HG02852 (cell line): ENCODE results near the gene CDC42EP4.
A peak's percentile ranks its signal among the peaks of the same experiment; 100 is the strongest.

Experiments
- ATAC-seq: cut with Tn5 transposase; IDR thresholded peaks from one replicate; pipeline ENCODE4 v1.9.1; 2021; ENCODE audit warnings: mild to moderate bottlenecking, moderate library complexity; ENCODE audit not compliant: unreplicated experiment

The CDC42EP4 gene

DNA sequence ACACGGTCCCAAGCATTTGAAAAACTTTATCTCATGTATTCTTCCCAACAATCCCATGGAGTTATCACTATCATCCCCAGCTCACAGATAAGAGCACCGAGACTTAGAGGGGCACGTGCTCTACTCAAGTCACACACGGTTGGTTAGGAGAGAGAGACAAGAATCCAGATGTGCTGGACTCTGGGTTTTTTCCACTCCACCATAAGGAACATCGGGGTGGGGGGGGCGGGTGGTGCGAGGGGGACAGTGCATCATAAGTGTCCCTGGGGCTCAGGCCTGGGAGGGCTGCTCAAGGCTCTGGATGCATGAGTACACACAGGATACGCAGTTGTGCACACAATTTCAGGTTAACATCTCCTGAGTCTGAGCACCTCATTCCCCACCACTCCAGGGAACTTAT is 7.4 kb downstream of the CDC42EP4 start:
- no peak for ATAC-seq

DNA sequence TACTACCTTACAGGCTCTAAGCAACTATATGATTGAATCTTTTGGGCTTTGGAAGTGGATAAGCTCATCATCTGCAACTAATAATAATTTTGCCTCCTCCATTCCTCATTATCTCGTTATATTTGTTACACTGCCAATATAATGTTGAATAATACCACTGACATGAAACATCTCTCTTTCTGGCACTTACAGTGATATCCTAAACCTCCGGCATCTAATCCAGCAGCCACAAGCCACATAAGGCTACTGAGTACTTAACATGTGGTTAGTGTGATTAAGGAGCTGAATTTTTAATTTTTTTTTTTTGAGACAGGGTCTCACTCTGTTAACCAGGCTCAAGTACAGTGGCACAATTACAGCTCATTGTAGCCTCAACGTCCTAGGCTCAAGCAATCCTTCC is 9.6 kb downstream of the CDC42EP4 start:
- no peak for ATAC-seq

DNA sequence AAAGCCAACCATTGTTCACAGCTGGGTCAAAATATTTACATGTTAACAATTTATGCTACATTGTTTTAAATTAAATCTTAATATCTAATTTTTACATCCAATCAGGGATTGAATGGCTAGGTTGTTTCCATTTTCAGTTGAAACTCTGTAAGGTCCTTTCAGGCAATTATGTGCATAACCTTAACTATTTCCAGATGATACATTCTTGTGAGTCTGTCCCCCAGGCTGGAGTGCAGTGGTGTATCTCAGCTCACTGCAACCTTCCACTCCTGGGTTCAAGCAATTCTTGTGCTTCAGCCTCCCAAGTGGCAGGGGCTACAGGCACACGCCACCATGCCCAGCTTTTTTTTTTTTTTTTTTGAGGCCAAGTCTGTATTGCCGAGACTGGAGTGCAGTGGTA is 10.4 kb downstream of the CDC42EP4 start:
- ATAC-seq = no peak

DNA sequence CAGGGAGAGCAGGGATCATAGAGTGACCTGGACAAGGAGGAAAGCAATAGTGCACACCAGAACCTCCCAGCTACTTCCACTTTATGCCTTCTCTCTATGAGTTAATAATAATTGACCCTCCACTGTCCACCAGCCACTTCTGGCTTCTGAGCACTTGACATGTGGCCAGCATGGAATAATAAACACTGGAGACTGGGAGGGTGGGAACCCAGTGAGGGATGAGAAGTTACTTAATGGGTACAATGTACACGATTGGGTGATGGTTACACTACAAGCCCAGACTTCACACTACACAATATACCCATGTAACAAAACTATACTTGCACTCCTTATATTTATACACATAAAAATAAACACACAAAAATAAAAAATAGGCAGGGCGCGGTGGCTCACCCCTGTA is 11.4 kb downstream of the CDC42EP4 start:
- no peak for ATAC-seq

DNA sequence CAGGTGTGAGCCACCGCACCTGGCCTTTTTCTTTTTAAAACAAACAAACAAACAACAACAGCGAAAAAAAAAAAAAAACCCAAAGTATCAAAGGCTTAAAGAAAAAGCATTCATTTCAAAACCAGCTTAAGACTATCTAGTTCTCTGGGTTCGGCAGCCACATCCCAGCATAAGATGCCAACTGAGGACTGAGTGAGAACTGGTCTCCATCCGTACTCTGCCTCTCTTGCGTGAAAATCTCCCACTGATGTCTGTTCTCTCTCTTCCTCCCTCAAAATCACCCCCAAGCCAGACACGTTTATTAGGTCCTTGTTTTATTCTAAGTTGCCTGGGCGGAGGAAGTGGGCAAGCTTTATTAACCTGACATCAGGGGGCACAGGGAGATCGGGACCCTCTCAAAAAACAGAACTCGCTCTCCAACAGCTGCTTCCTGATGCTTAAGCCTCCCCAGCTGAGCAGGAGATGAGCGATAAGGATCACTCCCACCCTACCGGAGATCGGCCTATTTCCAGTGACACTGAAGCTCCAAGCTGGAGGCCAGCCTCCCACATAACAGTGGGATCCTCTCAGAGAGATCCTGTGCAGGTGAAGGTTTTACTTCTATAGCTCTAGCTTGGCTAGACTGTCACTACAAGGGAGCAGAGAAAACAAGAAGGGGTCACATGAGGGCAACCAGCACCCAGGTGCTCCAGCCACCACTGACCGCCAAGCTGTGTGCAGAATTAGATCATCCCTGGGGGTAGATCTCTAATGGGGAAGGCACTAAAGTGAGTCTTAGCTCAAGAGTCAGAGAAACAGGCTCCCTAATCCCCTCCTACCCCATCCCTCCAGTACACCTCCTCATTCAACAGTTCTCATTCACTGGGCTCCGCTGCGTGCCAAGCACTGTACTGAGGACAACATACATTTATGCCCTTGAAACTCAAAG is 13.6 kb downstream of the CDC42EP4 start:
- no peak for ATAC-seq

DNA sequence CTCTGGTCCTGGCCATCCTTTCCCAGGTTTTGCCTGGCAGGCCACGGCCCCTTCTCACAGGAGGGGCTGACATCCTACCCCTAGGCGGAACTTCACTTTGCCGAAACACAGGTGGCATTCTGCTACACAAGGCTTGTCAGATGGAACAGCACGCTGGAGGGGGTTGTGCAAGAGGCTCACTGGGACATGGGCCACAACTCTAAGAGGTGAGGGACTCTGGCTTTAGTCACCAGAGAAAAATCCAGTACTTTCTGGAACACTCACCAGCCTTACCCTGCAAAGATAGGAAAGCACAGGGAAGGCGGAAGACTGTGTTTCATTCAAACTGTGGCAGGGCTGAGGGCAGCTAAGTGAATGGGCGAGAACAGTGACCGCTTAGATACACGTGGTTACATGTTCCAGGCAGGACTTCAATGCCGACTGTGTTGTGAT is 18.3 kb downstream of the CDC42EP4 start:
- no peak for ATAC-seq

DNA sequence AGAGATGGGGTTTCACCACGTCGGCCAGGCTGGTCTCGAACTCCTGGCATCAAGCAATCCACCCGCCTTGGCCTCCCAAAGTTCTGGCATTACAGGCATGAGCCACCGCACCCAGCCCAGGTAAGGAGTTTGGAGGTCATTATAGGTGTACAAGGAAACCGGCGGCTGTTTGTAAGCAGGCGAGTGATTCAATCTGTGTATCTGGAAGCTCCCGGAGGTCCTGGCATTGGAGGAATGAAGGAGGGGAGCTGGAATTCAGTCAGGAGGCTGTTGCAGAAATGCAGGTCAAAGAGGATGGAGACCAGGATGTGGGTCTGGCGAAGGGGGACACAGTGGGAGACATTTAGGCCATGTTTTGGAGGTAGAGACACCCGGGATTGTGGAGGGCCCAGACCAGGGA is 18.8 kb downstream of the CDC42EP4 start:
- no peak for ATAC-seq

DNA sequence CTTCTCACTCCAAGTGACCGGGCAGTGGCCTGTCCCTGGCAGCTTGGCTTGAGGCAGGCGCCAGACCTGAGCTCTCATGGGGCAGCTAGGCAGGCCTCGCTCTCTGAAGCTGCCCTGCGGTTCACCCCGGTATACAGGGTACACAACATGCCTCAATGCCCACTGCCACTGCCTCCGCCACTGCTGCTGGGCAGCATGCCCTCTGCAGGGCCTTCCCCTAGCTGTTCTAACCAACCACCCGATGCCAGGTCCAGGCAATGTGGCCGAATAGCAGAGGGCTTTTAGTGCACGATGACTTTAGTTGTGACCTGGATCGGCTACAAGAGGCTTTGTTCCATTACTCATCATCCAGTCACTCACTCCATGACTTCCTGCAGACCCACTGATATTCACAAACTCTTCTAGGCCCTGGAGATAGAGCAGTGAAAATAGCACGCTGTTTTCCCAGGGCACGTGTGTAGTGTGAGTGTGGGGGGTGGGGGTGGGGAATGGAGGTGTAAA is 19.7 kb downstream of the CDC42EP4 start:
- ATAC-seq = no peak

DNA sequence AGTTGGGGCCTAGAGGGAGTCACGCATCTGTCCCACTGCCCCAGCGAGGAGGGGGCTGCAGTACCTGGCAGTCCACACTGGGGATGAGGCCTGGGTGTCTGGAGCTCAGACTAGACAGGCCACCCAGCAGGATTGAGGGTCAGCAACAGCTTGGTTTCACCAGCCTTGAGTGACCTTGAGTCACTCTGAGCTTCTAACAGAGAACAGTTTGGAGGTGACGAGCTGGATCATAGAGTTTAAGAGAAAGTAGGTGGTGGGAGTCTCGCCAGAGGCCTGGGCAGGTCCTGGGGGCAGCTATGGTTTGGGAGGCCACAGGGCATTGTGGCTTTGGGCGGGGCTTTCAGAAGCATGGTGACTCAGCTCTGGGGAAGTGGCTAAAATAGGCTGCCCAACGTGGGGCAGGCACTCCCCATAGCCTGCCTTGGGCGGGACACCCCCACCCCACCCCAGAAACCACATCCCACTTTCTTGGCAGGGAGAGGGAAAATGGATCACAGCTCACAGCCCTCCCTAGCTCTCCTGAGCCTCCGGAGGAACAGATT is 20.5 kb downstream of the CDC42EP4 start:
- ATAC-seq = peak; percentile 80

DNA sequence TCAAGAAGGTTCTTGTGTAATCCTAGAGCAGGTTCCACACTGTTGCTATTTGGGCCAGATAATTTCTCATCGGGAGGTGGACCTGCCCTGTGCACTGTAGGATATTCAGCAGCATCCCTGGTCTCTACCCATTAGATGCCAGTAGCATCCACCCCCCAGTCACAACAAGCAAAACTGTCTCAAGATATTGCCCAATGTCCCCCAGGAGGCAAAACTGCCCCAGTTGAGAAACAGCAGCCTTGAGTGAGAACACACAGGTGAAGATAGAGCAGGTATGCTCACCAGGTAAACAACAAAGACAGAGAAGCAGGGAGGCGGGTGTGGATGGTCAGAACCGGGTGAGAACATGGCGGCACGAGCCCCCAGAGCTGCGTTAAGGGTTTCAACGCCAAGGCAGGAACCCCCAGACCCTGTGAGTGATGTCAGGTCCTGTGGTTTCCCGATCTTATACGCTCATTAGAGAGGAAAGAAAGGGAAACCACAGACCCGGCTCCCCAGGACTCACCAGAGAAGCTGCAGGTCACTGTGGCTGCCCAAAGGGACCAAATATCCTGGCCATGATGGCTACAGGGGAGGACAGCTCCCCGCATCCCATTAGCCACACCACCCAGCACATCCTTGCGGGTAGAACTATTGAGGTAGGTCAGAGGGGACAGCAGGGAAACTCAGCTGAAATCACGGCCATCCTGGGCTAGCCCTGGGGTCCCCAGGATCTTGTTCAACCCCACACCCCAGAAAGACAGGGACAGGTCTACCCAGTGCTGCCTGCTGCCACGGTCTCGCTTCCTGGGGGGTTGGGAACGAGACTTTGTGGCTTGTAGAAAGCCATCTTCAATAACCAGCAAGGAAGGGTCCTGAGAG is 21.2 kb downstream of the CDC42EP4 start:
- ATAC-seq = peak; percentile 39

DNA sequence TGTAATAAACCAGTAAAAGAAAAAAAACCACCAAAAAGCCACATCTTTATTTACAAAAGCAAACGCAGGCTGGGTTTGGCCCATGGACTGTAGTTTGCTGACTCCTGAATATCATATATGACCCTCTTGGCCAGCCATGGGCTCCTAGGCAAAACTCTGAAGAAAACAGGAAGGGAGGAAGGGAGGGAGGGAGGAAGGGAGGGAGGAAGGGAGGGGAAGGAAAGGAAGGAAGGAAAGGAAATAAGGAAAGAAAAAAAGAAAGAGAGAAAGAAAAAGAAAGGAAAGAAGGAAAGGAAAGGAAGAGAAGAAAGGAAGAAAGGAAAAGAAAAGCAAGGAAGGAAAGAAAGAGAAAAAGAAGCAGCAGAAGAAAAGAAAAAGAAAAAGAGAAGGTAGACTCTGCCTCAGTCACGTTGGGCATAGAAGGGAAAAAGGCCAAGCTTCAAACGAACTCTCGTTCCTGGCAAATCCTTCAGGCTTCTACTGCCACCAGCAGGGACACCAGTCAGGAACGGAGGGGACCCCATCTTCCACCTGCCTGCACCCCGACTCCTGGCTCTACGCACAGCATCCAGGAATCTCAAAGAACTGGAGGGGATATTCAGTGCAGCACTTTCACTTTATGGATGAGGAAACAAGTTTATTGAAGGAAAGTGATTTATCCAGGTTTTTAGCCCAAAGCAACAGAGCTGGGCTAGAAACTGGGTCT is 22.1 kb downstream of the CDC42EP4 start:
- no peak for ATAC-seq

DNA sequence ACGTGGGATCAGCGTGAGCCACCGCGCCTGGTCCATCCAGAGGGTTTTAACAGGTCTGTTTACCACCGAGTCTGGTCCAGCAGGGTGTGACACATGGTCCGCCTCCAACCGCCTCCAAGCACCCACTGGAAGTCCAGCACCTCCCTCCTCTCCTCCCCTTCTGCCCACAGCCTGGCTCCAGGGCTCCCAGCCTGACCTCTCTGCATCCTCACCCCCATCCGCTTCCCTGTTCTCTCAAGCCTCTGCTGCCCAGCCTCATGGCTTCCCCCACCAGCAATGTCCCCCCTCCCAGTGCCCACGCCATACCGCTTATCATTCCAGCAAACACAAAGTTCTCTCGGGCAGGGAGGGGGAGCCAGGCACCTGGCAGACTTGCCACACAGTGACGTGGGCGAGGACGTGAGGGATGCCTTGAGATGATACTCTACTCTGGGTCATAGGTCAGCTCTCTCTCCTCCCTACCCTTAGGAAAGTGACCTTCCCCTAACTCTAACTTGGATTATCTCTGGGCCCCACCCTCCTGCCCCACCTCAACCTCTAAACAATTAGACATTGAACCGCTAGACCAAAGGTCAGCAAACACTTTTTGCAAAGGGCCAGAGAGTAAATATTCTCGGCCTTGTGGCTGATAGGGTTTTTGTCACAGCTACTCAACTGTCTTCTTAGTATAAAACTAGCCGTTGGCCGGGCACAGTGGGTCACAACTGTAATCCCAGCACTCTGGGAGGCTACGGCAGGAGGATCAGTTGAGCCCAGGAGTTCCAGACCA is 23.1 kb downstream of the CDC42EP4 start:
- ATAC-seq = no peak

DNA sequence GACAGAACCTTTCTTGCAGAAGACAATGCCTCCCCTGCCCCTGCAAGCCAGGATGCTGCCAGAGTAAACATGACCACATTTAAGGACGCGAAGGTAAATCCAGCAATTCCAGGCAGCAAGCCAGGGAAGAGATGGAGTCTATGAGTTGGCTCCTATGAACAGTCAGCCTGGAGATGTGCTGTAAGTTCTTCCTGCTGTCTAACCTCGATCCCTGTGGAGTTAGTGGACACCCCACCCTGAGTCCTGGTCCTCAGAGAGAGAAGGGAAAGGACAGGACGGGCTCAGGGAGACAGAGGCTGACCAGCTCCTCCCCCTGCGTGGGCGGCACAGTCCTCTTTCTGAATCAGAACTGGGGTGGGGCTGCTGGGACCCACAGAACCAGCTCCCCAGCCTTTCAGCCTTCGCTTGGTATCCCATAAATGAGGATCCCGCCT is 24.9 kb downstream of the CDC42EP4 start:
- no peak for ATAC-seq

DNA sequence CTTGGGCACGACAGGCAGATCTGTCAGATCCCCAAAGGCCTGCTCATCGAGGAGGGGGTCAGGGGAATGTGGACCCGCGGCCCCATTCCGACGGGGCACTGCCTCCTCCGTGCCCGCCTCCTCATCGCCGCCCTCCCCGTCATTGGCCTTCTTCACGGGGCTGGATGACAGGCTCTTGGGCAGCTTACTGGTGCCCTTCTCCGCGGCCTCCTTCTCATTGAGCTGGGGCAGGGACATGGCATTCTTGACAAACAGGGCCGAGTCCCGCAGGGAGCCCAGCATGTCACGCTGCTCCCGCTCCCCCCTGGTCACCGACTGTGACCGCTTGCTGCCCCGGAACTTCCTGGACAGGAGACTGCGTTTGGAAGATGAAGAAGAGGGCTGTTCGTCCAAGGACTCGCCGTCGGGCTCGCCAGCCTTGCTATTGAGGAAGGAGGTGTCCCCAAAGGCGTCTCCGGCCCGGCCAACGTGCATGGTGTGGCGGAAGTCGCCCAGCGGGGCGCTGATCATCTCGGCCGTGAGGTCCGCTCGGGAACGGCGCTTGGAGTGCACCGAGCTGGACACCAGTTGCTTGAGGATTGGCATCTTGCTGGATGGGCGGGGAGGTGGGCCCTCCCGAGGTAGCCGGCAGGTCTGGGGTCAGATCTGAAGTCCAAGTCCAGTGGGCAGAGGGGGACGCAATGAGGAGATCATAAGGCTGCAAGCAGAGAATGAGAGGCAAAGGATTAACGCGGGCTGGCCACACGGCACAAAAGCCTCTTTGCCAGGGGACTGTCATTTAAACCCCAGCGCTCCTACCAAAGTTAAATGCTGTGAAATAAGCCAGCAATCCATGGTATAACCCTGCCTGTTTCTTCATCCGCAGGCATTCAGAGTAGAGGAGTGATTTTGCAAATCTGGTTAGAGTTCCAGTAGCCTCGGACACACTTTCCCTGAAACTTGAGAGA is 25.6 kb downstream of the CDC42EP4 start:
- no peak for ATAC-seq

DNA sequence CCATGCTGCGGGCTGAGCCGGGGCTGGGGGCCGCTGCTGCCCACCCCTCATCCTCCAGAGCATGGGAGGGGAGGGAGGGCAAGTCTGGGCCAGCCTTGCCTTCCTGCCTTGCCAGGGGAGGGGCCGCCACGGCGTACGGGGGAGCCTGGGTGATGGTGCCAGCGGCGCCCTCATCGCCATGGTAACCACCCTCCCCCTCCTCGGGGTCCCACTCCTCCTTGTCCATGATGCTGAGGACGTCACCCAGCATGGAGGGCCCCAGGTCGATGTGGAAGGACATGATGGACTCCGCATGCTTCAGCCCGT is 26.2 kb downstream of the CDC42EP4 start:
- no peak for ATAC-seq

DNA sequence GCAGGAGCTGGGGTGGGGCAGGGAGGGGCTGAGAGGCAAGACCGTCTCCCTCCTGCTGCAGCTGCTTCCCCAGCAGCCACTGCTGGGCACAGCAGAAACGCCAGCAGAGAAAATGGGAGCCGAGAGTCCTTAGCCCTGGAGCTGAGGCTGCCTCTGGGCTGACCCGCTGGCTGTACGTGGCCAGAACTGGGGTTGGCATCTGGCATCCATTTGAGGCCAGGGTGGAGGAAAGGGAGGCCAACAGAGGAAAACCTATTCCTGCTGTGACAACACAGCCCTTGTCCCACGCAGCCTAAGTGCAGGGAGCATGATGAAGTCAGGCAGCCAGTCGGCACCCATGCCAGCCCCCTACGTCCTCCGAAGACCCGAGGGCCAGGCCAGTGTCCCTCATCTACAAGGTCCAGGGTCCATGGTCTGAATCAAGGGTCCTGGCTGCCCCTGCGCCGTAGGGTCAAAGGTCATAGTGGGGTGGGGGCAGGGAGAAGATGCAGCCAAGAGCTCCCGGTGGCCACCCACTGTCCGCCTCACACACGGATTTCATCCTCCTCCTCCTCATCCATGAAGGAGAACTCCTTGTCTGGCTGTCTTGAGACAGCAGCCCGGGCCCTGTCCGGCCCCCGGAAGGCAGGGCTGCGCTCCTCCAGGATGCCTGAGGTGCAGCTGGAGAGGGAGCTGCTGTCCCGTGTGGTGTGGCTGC is 26.7 kb downstream of the CDC42EP4 start:
- ATAC-seq = no peak

DNA sequence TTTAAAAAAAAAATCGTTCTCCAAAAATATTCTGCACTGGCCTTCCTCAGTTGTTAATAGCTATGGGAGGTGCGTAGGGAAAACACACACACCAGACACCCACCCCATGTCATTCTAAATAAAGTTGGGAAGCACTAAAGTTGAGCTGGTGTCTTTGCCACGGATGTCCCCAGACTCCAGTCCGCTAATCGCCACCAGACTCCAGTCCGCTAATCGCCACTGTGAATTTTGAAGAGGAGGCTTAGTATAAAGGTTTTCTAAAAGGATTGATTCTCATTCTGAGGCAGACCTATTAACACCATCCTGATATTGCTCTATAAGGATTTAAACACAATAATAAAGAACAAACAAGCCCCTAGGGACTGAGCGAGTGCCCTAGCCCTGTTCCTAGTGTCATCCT is 27.4 kb downstream of the CDC42EP4 start:
- ATAC-seq = no peak

DNA sequence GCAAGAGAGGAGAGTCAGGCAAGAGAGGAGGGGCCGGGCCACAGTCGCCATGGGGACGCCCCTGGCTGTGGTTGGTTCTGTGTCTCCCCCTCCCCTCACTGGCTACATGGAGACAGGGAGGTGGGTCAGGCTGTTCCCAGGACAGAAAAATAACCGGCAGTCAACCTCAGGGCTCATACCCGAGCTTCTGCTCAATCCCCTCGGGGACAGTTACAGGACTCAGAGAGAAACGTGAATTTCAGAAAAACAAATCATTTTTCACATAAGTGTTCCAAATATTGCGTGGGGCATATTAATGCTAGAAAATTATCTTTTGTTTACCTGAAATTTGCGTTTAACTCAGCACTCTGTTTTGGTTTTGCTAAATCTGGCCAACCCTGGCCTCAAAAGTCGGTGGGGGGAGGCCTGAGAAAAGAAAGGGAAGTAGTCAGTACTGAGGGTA is 27.9 kb downstream of the CDC42EP4 start:
- ATAC-seq = no peak
